Spleen (tissue), 11 donors: Measurements from ENCODE around the gene LIMA1. TPM values are rescaled to one million over a fixed set of nuclear protein-coding genes. Genes with fewer than 3 reads are reported as not detected.

Experiments
- DNase-seq: peaks from one replicate; pipeline ENCODE4 v3.0.0-alpha.2; 2020
- H3K27ac ChIP-seq, 8 donors: fragments of 200-600 bp; sonication (generic) in 7 of 8; 1 replicate in 4 of 8; 2 replicates in 4 of 8; pipeline versions ENCODE4 v1.5.0 to v1.8.0; 2016 to 2021; ENCODE audit warnings: inconsistent platforms in 4 of 8, mild to moderate bottlenecking in 4 of 8, moderate library complexity in 1 of 8
- H3K27me3 ChIP-seq, 7 donors: fragments of 200-600 bp; sonication (generic) in 6 of 7; replicated peaks in 1 of 7; 1 replicate in 4 of 7; 2 replicates in 3 of 7; pipeline versions ENCODE4 v1.5.0 to v1.8.0; 2016 to 2021; ENCODE audit warnings: inconsistent platforms in 3 of 7, mild to moderate bottlenecking in 1 of 7
- H3K36me3 ChIP-seq, 6 donors: fragments of 200-600 bp; sonication (generic) in 5 of 6; 1 replicate in 4 of 6; 2 replicates in 2 of 6; pipeline versions ENCODE4 v1.5.0 to v1.8.0; 2016 to 2021; ENCODE audit warnings: inconsistent platforms in 2 of 6
- H3K4me1 ChIP-seq, 6 donors: fragments of 200-600 bp; sonication (generic) in 5 of 6; 1 replicate in 3 of 6; 2 replicates in 3 of 6; pipeline versions ENCODE4 v1.5.0 to v1.8.0; 2016 to 2021; ENCODE audit warnings: inconsistent platforms in 3 of 6
- H3K4me3 ChIP-seq, 8 donors: fragments of 200-600 bp; sonication (generic) in 7 of 8; 1 replicate in 4 of 8; 2 replicates in 4 of 8; pipeline versions ENCODE4 v1.5.0 to v1.8.0; 2016 to 2021; ENCODE audit warnings: inconsistent platforms in 4 of 8, mild to moderate bottlenecking in 4 of 8, moderate library complexity in 2 of 8
- H3K9me3 ChIP-seq, 8 donors: fragments of 200-600 bp; sonication (generic) in 7 of 8; 1 replicate in 4 of 8; 2 replicates in 4 of 8; pipeline versions ENCODE4 v1.5.0 to v1.8.0; 2016 to 2021; ENCODE audit warnings: inconsistent platforms in 4 of 8
- POLR2A ChIP-seq, 3 donors: fragments of 450-650 bp; IDR thresholded peaks; one replicate each; pipeline ENCODE4 v1.5.1; 2017; ENCODE audit warnings: antibody characterized with exemption in 3 of 3, mild to moderate bottlenecking in 1 of 3
- POLR2AphosphoS5 ChIP-seq, 3 donors: sonication (generic); formaldehyde crosslinking; IDR thresholded peaks; one replicate each; pipeline ENCODE4 v1.5.1; 2017; ENCODE audit warnings: antibody characterized with exemption in 3 of 3
- WGBS, 5 donors: extraction: QIAGEN DNeasy Blood & Tissue Kit in 3 of 5; methylation state at CpG; one replicate each; pipeline versions ENCODE4 v1.1.5 to v1.1.7; 2013 to 2018; 5-methylcytosine and 5-hydroxymethylcytosine counted together
- intact Hi-C: fragments of 100-400 bp; cut with DNase I; formaldehyde crosslinking; loops from one replicate; pipeline ENCODE4 v1.15.0; 2023; ENCODE audit warnings: low total_unique reads
- polyA plus RNA-seq, 3 donors: library from polyadenylated mRNA; stranded (reverse); fragments of 200-250 nt; gene quantifications; one replicate each; pipeline ENCODE4 v1.2.1, GENCODE V29; 2013
- total RNA-seq, 7 donors: library from RNA; depleted of rRNA in 3 of 7; stranded (reverse); fragments of >200 nt in 3 of 7; fragmentation: NEBNext Ultra II Directional in 4 of 7; extraction: Animal tissue kit (Norgen Biotek cat#: 25700) in 4 of 7; gene quantifications; one replicate each; pipeline versions ENCODE4 v1.1.0 to v1.2.1, GENCODE V29; 2016 to 2021
- TF ChIP-seq, protein P1 (sequence below), 11 experiments: fragments of 200-600 bp in 7 of 11; fragments of 450-650 bp in 4 of 11; sonication (generic) in 4 of 11; IDR thresholded peaks in 8 of 11; conservative IDR thresholded peaks in 3 of 11; 1 replicate in 7 of 11; 2 replicates in 4 of 11; pipeline versions ENCODE4 v1.4.0 to v1.8.0; 2016 to 2021; ENCODE audit warnings: antibody characterized with exemption in 11 of 11, inconsistent platforms in 4 of 11, mild to moderate bottlenecking in 1 of 11
- donor health status: healthy with polysubstance abuse.
- donor health status: DM: no; HTN: no; CAD: no; lungs with moderate emphysema.
- donor health status: DM: no; HTN: no; CAD: no.
- donor health status: Bipolar disorder and iron deficiency.
- donor health status: healthy.
- donor health status: DM: no; HTN: no; CAD: no.
- donor health status: DM: yes; HTN: yes; CAD: no.

The LIMA1 gene
- total and polyA plus RNA-seq, 10 donors: 15.3 to 102 (median 61.2) TPM

GRCh38 chr12:50257236-50258166 is 25.8 kb downstream of the LIMA1 start:
- Histone ChIP-seq H3K36me3 (no peaks in the 10 kb centered on the region), H3K27ac (peak overlapping the region in 7 of 8 donors; percentile 10 to 60 (median 40)), H3K27me3 (no peaks in the 10 kb centered on the region), H3K4me1 (peaks cover 0 to 49% (median 8%) of the 10 kb centered on the region in 6 donors), H3K9me3 (no peaks in the 10 kb centered on the region), H3K4me3 (no peak overlapping the region)
- TF ChIP-seq POLR2AphosphoS5 (IDR thresholded peaks at IDR 0.05) (no peak), POLR2A (IDR thresholded peaks at IDR 0.05) (no peak)
- TF ChIP-seq, protein P1, sequence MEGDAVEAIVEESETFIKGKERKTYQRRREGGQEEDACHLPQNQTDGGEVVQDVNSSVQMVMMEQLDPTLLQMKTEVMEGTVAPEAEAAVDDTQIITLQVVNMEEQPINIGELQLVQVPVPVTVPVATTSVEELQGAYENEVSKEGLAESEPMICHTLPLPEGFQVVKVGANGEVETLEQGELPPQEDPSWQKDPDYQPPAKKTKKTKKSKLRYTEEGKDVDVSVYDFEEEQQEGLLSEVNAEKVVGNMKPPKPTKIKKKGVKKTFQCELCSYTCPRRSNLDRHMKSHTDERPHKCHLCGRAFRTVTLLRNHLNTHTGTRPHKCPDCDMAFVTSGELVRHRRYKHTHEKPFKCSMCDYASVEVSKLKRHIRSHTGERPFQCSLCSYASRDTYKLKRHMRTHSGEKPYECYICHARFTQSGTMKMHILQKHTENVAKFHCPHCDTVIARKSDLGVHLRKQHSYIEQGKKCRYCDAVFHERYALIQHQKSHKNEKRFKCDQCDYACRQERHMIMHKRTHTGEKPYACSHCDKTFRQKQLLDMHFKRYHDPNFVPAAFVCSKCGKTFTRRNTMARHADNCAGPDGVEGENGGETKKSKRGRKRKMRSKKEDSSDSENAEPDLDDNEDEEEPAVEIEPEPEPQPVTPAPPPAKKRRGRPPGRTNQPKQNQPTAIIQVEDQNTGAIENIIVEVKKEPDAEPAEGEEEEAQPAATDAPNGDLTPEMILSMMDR (IDR thresholded peaks at IDR 0.05 in 8 of 11, conservative IDR thresholded peaks at IDR 0.05 in 3 of 11): no peak
- no peak for DNase-seq
- WGBS, 5 donors: 60 to 65% (median 62%) methylated on average over 6 of the region's 6 CpGs
- intact Hi-C loops: no loop called here

GRCh38 chr12:50256761-50257160 is 26.6 kb downstream of the LIMA1 start:
- TF ChIP-seq, protein P1 (IDR thresholded peaks at IDR 0.05 in 8 of 11, conservative IDR thresholded peaks at IDR 0.05 in 3 of 11): no peak
- TF ChIP-seq POLR2A (IDR thresholded peaks at IDR 0.05) (no peak), POLR2AphosphoS5 (IDR thresholded peaks at IDR 0.05) (no peak)
- Histone ChIP-seq H3K27me3 (no peaks in the 10 kb centered on the region), H3K4me3 (no peak overlapping the region), H3K27ac (peak overlapping the region in 1 of 8 donors; percentile 44), H3K4me1 (peaks cover 0 to 49% (median 8%) of the 10 kb centered on the region in 6 donors), H3K36me3 (no peaks in the 10 kb centered on the region), H3K9me3 (no peaks in the 10 kb centered on the region)
- DNase-seq: no peak
- intact Hi-C loops: no loop called here
- WGBS, 5 donors: 91 to 98% (median 96%) methylated on average over 2 of the region's 2 CpGs

DNA sequence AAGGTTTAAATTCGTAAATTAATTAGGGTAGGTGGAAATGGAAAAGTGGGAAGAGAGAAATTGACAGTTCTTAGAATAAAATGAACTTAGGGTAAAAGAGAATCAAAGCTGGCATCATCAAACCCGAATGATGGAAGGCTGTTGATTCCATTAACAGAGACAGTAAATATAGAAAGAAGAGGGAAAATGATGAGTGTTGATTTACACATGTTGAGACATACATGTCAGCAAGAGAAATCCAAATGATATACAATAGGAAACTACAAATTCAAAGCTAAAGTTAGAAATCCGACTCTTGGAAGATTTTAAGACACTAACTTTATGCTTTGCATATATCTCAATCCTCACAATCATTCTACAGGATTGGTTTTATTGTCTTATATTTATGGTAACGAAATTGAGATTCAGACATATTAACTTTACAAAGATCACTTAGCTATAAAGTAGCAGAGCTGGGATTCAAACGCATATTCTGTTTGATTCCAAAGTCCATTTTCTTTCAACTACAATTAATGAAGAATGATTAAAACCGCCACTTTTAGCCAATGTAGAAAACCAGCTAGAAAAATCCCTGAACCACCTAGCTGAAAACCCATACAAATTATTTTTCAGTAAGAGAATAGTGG is 30.2 kb downstream of the LIMA1 start:
- no peak for TF ChIP-seq POLR2A (IDR thresholded peaks at IDR 0.05)
- TF ChIP-seq POLR2AphosphoS5 (IDR thresholded peaks at IDR 0.05): no peak
- TF ChIP-seq, protein P1 (IDR thresholded peaks at IDR 0.05 in 8 of 11, conservative IDR thresholded peaks at IDR 0.05 in 3 of 11): no peak
- Histone ChIP-seq H3K27me3 (no peaks in the 10 kb centered on the region), H3K27ac (no peak overlapping the region), H3K36me3 (peaks cover 0 to 4% (median 0%) of the 10 kb centered on the region in 6 donors), H3K4me3 (no peak overlapping the region), H3K4me1 (peaks cover 0 to 32% (median 7%) of the 10 kb centered on the region in 6 donors), H3K9me3 (no peaks in the 10 kb centered on the region)
- intact Hi-C loops: no loop called here
- DNase-seq: no peak
- WGBS, 5 donors: 76 to 98% (median 92%) methylated on average over 6 of the region's 6 CpGs
